ENCODE data around the gene GASK1A. TPM values are rescaled to one million over a fixed set of nuclear protein-coding genes. Genes with fewer than 3 reads are reported as not detected.

The GASK1A gene
- total and polyA plus RNA-seq, 7 donors: 0.92 to 32.7 (median 8.1) TPM

DNA sequence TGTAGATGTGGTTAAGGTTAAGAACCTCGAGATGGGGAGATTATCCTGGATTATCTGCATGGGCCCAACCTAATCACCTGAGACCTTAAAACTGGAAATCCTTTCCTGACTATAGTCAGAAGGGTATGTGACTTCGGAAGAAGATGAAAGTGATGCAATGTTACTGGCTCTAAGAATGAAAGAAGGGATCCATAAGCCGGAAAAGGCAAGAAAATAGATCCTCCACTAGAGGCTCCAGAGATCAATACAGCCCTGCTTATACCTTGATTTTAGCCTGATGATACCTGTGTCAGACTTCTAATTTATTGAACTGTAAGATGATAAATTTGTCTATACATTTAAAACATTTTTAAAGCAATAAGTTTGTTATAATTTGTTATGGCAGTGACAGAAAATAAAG, 21.5 kb upstream of the GASK1A start:
- Histone ChIP-seq H3K27me3 (no peaks in the 10 kb centered on the region), H3K36me3 (no peaks in the 10 kb centered on the region), H3K27ac (no peak overlapping the region), H3K4me3 (no peak overlapping the region), H3K9me3 (no peaks in the 10 kb centered on the region), H3K4me1 (peaks cover 0 to 9% (median 5%) of the 10 kb centered on the region in 4 donors)
- WGBS, 2 donors: 85 to 86% methylated on average over 3 of the region's 3 CpGs
- TF ChIP-seq POLR2A (IDR thresholded peaks at IDR 0.05) (no peak), EP300 (IDR thresholded peaks at IDR 0.05) (no peak), POLR2AphosphoS5 (IDR thresholded peaks at IDR 0.05) (no peak)
- TF ChIP-seq, protein P1, sequence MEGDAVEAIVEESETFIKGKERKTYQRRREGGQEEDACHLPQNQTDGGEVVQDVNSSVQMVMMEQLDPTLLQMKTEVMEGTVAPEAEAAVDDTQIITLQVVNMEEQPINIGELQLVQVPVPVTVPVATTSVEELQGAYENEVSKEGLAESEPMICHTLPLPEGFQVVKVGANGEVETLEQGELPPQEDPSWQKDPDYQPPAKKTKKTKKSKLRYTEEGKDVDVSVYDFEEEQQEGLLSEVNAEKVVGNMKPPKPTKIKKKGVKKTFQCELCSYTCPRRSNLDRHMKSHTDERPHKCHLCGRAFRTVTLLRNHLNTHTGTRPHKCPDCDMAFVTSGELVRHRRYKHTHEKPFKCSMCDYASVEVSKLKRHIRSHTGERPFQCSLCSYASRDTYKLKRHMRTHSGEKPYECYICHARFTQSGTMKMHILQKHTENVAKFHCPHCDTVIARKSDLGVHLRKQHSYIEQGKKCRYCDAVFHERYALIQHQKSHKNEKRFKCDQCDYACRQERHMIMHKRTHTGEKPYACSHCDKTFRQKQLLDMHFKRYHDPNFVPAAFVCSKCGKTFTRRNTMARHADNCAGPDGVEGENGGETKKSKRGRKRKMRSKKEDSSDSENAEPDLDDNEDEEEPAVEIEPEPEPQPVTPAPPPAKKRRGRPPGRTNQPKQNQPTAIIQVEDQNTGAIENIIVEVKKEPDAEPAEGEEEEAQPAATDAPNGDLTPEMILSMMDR (IDR thresholded peaks at IDR 0.05): no peak
- DNase-seq: no peak
- intact Hi-C loops (cut with DNase I): no loop called here

DNA sequence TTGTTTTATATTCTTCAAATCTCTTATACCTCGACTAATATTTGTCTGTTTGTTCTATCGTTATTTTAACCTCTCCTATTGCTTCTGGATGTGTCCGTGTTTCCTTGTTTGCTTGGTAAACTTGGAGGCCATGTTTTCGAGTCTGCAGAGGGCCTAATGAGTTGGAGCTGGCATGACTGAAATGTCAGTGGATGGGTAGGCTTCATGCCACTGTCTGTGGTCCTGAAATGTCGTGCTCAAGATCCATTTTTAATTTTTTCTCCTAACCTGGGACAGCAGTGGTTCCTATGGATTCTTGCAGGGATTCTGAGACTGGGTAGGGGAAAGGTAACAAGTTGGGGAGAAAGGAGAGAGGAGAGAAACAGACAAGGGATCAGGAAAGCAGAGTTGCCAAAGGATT, 18.8 kb upstream of the GASK1A start:
- TF ChIP-seq EP300 (IDR thresholded peaks at IDR 0.05) (no peak), POLR2A (IDR thresholded peaks at IDR 0.05) (no peak), POLR2AphosphoS5 (IDR thresholded peaks at IDR 0.05) (no peak)
- TF ChIP-seq, protein P1 (IDR thresholded peaks at IDR 0.05): no peak
- H3K36me3 ChIP-seq: no peaks in the 10 kb centered on the region
- no peak for DNase-seq
- no peak overlapping the region for H3K27ac ChIP-seq
- WGBS, 2 donors: 36 to 72% methylated on average over 5 of the region's 5 CpGs
- intact Hi-C loops (cut with DNase I): loop anchor here (2.0 to 5.0 kb wide), 4 partner anchors 42 to 542 kb away; partner anchors contain the start of gene SNRK
- H3K27me3 ChIP-seq: no peaks in the 10 kb centered on the region
- H3K4me1 ChIP-seq: peaks cover 0 to 9% (median 5%) of the 10 kb centered on the region in 4 donors
- no peaks in the 10 kb centered on the region for H3K9me3 ChIP-seq
- no peak overlapping the region for H3K4me3 ChIP-seq

DNA sequence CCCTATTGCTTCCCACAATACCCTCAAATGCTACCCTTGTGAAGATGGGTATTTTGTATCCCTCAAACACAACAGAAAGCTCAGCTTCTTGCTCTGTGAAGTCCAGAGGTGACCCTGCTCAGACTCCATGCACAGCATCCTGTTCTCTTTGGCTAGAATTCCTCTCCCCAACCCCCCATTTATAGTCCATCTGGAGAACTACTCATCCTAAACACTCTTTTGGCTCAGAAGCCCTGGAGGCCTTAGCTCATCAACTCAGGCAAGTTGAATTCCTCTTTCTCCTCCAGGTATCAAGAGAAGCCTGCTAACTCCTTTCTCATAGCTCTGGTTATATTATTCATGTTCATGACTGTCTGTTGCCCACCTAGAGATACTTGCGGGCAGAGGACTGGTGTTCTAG, 18.3 kb upstream of the GASK1A start:
- intact Hi-C loops (cut with DNase I): loop anchor here (1.0 to 5.0 kb wide), 5 partner anchors 42 to 542 kb away; partner anchors contain the start of genes POMGNT2 and SNRK

DNA sequence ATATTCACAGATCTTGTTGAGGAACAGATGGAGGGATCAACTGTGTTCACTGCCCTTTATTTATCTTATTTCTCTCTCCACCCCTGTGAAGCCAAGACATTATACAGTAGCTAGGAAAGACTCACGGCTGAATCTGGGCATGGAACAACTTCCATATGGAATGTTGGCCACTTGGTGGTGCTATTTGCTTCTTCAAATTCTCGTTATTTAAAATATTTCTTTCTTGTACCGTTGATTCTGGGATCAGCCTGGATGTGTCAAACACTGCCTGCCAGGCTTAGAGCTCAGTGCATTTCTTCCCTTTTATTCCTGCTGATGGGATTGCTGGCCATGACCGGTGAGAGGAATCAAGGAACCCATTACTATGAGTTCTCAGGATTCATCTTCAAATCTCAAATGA, 17.5 kb upstream of the GASK1A start:
- intact Hi-C loops (cut with DNase I): loop anchor here (1.0 to 5.0 kb wide), 5 partner anchors 41 to 541 kb away; partner anchors contain the start of genes POMGNT2 and SNRK
- H3K4me3 ChIP-seq: no peak overlapping the region
- no peaks in the 10 kb centered on the region for H3K9me3 ChIP-seq
- no peak overlapping the region for H3K27ac ChIP-seq
- WGBS, 2 donors: 9 to 10% methylated on average over 4 of the region's 4 CpGs
- H3K27me3 ChIP-seq: no peaks in the 10 kb centered on the region
- TF ChIP-seq, protein P1 (IDR thresholded peaks at IDR 0.05): peak; percentile 45 to 68 (median 60)
- TF ChIP-seq POLR2AphosphoS5 (IDR thresholded peaks at IDR 0.05): no peak
- TF ChIP-seq POLR2A (IDR thresholded peaks at IDR 0.05): no peak
- TF ChIP-seq EP300 (IDR thresholded peaks at IDR 0.05): no peak
- DNase-seq: no peak
- H3K36me3 ChIP-seq: no peaks in the 10 kb centered on the region
- peaks cover 0 to 9% (median 5%) of the 10 kb centered on the region in 4 donors for H3K4me1 ChIP-seq

More for the DNA sequence above, 18.3 kb upstream of the GASK1A start:
- DNase-seq: no peak
- WGBS, 2 donors: 89 to 97% methylated on average over 1 of the region's 1 CpG
- Histone ChIP-seq H3K9me3 (no peaks in the 10 kb centered on the region), H3K27me3 (no peaks in the 10 kb centered on the region), H3K36me3 (no peaks in the 10 kb centered on the region), H3K4me3 (no peak overlapping the region), H3K4me1 (peaks cover 0 to 9% (median 5%) of the 10 kb centered on the region in 4 donors), H3K27ac (no peak overlapping the region)
- TF ChIP-seq POLR2A (IDR thresholded peaks at IDR 0.05) (no peak), POLR2AphosphoS5 (IDR thresholded peaks at IDR 0.05) (no peak), EP300 (IDR thresholded peaks at IDR 0.05) (no peak)
- TF ChIP-seq, protein P1 (IDR thresholded peaks at IDR 0.05): no peak

DNA sequence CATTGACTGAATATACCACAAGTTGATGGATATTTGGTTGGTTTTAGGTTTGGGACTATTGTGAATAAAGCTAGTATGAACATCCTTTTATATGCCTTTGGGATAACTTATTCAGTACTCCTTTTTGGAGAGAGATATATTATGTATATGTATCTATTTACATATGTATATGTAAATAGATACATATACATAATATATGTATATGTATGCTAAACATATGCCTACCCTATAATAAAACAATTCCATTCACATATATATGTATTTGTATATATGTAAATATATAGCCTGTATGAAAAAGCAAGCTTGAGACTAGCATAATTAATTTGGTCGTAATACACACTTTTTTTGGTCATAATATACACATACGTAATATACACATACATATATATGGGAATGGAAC, 15.8 kb upstream of the GASK1A start:
- 62 to 90% methylated on average over 2 of the region's 2 CpGs for WGBS, 2 donors
- H3K36me3 ChIP-seq: no peaks in the 10 kb centered on the region
- intact Hi-C loops (cut with DNase I): loop anchor here (5.0 kb wide), 3 partner anchors 39 to 539 kb away; partner anchors contain the start of gene SNRK
- H3K9me3 ChIP-seq: no peaks in the 10 kb centered on the region
- no peaks in the 10 kb centered on the region for H3K27me3 ChIP-seq
- H3K4me3 ChIP-seq: no peak overlapping the region
- no peak for TF ChIP-seq POLR2A (IDR thresholded peaks at IDR 0.05)
- TF ChIP-seq, protein P1 (IDR thresholded peaks at IDR 0.05): no peak
- no peak for TF ChIP-seq POLR2AphosphoS5 (IDR thresholded peaks at IDR 0.05)
- TF ChIP-seq EP300 (IDR thresholded peaks at IDR 0.05): no peak
- DNase-seq: no peak
- H3K27ac ChIP-seq: no peak overlapping the region
- peaks cover 0 to 9% (median 5%) of the 10 kb centered on the region in 4 donors for H3K4me1 ChIP-seq

All from sigmoid colon (tissue), 7 donors.